ENCODE measurements around the gene TBKBP1. TPM values are rescaled to one million over a fixed set of nuclear protein-coding genes. Genes with fewer than 3 reads are reported as not detected.

The TBKBP1 gene
- total and polyA plus RNA-seq, 9 of the 15 experiments (the other 6 are each of a cell fraction or from before 2014, with no cell fraction given) = 0.03 to 15.6 (median 6.8) TPM

GRCh38 chr17:47650525-47651522 lies 43.1 kb upstream of the TBKBP1 start (continued):
- TF ChIP-seq RNF2 (IDR thresholded peaks at IDR 0.05) = peak; percentile 55; the same call in 1 of the 2 replicates
- no peak for TF ChIP-seq DIDO1 (tag; IDR thresholded peaks at IDR 0.05; ENCODE audit: low read depth)
- TF ChIP-seq CBFB (CRISPR knock-in tag; IDR thresholded peaks at IDR 0.05) = no peak
- no peak for TF ChIP-seq ZNF76 (CRISPR knock-in tag; IDR thresholded peaks at IDR 0.05; ENCODE audit: borderline replicate concordance)
- TF ChIP-seq E2F6 (IDR thresholded peaks at IDR 0.05; ENCODE audit: borderline replicate concordance in 1 of 2, extremely low read depth in 1 of 2, insufficient read depth in 1 of 2, insufficient read length in 1 of 2, low read depth in 1 of 2, low read length in 1 of 2, poor library complexity in 1 of 2, severe bottlenecking in 1 of 2) = peak in 1 of 2 experiments; percentile 52
- TF ChIP-seq, protein P1, sequence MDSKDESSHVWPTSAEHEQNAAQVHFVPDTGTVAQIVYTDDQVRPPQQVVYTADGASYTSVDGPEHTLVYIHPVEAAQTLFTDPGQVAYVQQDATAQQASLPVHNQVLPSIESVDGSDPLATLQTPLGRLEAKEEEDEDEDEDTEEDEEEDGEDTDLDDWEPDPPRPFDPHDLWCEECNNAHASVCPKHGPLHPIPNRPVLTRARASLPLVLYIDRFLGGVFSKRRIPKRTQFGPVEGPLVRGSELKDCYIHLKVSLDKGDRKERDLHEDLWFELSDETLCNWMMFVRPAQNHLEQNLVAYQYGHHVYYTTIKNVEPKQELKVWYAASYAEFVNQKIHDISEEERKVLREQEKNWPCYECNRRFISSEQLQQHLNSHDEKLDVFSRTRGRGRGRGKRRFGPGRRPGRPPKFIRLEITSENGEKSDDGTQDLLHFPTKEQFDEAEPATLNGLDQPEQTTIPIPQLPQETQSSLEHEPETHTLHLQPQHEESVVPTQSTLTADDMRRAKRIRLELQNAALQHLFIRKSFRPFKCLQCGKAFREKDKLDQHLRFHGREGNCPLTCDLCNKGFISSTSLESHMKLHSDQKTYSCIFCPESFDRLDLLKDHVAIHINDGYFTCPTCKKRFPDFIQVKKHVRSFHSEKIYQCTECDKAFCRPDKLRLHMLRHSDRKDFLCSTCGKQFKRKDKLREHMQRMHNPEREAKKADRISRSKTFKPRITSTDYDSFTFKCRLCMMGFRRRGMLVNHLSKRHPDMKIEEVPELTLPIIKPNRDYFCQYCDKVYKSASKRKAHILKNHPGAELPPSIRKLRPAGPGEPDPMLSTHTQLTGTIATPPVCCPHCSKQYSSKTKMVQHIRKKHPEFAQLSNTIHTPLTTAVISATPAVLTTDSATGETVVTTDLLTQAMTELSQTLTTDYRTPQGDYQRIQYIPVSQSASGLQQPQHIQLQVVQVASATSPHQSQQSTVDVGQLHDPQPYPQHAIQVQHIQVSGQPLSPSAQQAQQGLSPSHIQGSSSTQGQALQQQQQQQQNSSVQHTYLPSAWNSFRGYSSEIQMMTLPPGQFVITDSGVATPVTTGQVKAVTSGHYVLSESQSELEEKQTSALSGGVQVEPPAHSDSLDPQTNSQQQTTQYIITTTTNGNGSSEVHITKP (IDR thresholded peaks at IDR 0.05; ENCODE audit: partially characterized antibody) = peak; percentile 46
- peak; percentile 88 for TF ChIP-seq FOS (IDR thresholded peaks at IDR 0.05; ENCODE audit: extremely low read depth, insufficient read length)
- TF ChIP-seq, protein P2, sequence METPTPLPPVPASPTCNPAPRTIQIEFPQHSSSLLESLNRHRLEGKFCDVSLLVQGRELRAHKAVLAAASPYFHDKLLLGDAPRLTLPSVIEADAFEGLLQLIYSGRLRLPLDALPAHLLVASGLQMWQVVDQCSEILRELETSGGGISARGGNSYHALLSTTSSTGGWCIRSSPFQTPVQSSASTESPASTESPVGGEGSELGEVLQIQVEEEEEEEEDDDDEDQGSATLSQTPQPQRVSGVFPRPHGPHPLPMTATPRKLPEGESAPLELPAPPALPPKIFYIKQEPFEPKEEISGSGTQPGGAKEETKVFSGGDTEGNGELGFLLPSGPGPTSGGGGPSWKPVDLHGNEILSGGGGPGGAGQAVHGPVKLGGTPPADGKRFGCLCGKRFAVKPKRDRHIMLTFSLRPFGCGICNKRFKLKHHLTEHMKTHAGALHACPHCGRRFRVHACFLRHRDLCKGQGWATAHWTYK (CRISPR knock-in tag; IDR thresholded peaks at IDR 0.05) = no peak
- TF ChIP-seq, protein P3, sequence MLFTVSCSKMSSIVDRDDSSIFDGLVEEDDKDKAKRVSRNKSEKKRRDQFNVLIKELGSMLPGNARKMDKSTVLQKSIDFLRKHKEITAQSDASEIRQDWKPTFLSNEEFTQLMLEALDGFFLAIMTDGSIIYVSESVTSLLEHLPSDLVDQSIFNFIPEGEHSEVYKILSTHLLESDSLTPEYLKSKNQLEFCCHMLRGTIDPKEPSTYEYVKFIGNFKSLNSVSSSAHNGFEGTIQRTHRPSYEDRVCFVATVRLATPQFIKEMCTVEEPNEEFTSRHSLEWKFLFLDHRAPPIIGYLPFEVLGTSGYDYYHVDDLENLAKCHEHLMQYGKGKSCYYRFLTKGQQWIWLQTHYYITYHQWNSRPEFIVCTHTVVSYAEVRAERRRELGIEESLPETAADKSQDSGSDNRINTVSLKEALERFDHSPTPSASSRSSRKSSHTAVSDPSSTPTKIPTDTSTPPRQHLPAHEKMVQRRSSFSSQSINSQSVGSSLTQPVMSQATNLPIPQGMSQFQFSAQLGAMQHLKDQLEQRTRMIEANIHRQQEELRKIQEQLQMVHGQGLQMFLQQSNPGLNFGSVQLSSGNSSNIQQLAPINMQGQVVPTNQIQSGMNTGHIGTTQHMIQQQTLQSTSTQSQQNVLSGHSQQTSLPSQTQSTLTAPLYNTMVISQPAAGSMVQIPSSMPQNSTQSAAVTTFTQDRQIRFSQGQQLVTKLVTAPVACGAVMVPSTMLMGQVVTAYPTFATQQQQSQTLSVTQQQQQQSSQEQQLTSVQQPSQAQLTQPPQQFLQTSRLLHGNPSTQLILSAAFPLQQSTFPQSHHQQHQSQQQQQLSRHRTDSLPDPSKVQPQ (CRISPR knock-in tag; IDR thresholded peaks at IDR 0.05; ENCODE audit: borderline replicate concordance) = no peak
- no peak for TF ChIP-seq ZNF184 (CRISPR knock-in tag; IDR thresholded peaks at IDR 0.05)
- TF ChIP-seq HMGN3 (IDR thresholded peaks at IDR 0.05; ENCODE audit: borderline replicate concordance, extremely low read depth, insufficient read length, low read depth, low read length) = peak; percentile 76
- TF ChIP-seq MIER1 (IDR thresholded peaks at IDR 0.05; ENCODE audit: low read depth) = peak; percentile 42; the same call in 1 of the 2 replicates
- peak; percentile 81 for TF ChIP-seq CXXC5 (CRISPR knock-in tag; IDR thresholded peaks at IDR 0.05)
- peak in 1 of 2 experiments; percentile 87; a peak in 2 of 4 replicates for TF ChIP-seq HDAC1 (IDR thresholded peaks at IDR 0.05)
- TF ChIP-seq, protein P4, sequence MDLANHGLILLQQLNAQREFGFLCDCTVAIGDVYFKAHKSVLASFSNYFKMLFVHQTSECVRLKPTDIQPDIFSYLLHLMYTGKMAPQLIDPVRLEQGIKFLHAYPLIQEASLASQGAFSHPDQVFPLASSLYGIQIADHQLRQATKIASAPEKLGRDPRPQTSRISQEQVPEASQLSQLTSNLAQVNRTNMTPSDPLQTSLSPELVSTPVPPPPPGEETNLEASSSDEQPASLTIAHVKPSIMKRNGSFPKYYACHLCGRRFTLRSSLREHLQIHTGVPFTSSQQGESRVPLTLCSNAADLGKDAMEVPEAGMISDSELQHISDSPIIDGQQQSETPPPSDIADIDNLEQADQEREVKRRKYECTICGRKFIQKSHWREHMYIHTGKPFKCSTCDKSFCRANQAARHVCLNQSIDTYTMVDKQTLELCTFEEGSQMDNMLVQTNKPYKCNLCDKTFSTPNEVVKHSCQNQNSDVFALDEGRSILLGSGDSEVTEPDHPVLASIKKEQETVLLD (IDR thresholded peaks at IDR 0.05) = 0 out of 2 replicates have a peak, but pooled peaks have one; percentile 23
